Endodermal cell (in vitro differentiated cells): ENCODE results near the gene ZSWIM3. TPM values are rescaled to one million over a fixed set of nuclear protein-coding genes. Genes with fewer than 3 reads are reported as not detected.
"Not testable (repeated sequence)": the region's sequence is repeated elsewhere in the genome, so short reads cannot be mapped to it uniquely, and the experiment has no call there.

Source experiments
- DNase-seq: peaks from one replicate; pipeline ENCODE4 v3.0.0-alpha.2; 2017
- H3K27ac ChIP-seq: 2 replicates; pipeline ENCODE4 v1.5.1; 2013; ENCODE audit warnings: mild to moderate bottlenecking, low read depth, low read length, moderate library complexity
- H3K27me3 ChIP-seq: 2 replicates; pipeline ENCODE4 v1.6.1; 2013; ENCODE audit warnings: mild to moderate bottlenecking, low read length, moderate library complexity; ENCODE audit not compliant: insufficient read depth, control insufficient read depth, poor library complexity, severe bottlenecking
- H3K36me3 ChIP-seq: 2 replicates; pipeline ENCODE4 v1.7.0; 2013; ENCODE audit warnings: mild to moderate bottlenecking, low read length, moderate library complexity; ENCODE audit not compliant: control insufficient read depth, insufficient read depth
- H3K4me1 ChIP-seq: one replicate; pipeline ENCODE4 v1.7.0; 2013; ENCODE audit warnings: low read length; ENCODE audit not compliant: control insufficient read depth, insufficient read depth
- H3K4me3 ChIP-seq: 2 replicates; pipeline ENCODE4 v1.5.1; 2013; ENCODE audit warnings: mild to moderate bottlenecking, low read length, moderate library complexity
- H3K9ac ChIP-seq: 2 replicates; pipeline ENCODE4 v1.6.1; 2013; ENCODE audit warnings: mild to moderate bottlenecking, low read length, moderate library complexity; ENCODE audit not compliant: poor library complexity, severe bottlenecking; ENCODE audit errors: extremely low read depth
- H3K9me3 ChIP-seq: 2 replicates; pipeline ENCODE4 v1.6.1; 2013; ENCODE audit warnings: mild to moderate bottlenecking, low read length, moderate library complexity; ENCODE audit not compliant: control insufficient read depth
- H3K27ac Mint-ChIP-seq: 2 replicates; pipeline ENCODE4 v1.8.0; 2020; ENCODE audit warnings: mixed read lengths
- H3K27me3 Mint-ChIP-seq: 2 replicates; pipeline ENCODE4 v1.8.0; 2021; ENCODE audit warnings: mild to moderate bottlenecking, mixed read lengths; ENCODE audit not compliant: insufficient read depth
- H3K36me3 Mint-ChIP-seq: 2 replicates; pipeline ENCODE4 v1.8.0; 2020; ENCODE audit warnings: low read depth, mixed read lengths
- H3K4me1 Mint-ChIP-seq: 2 replicates; pipeline ENCODE4 v1.8.0; 2020; ENCODE audit warnings: mixed read lengths
- H3K4me3 Mint-ChIP-seq: 2 replicates; pipeline ENCODE4 v1.8.0; 2020; ENCODE audit warnings: mild to moderate bottlenecking, moderate library complexity, mixed read lengths
- H3K9me3 Mint-ChIP-seq: 2 replicates; pipeline ENCODE4 v1.8.0; 2020; ENCODE audit warnings: mild to moderate bottlenecking, mixed read lengths
- CTCF ChIP-seq: fragments of 200-600 bp; sonication (generic); conservative IDR thresholded peaks from 2 replicates; pipeline ENCODE4 v1.5.0; 2021; ENCODE audit warnings: antibody characterized with exemption, mild to moderate bottlenecking
- WGBS, 2 experiments: methylation state at CpG; one replicate each; pipeline versions ENCODE4 v1.1.5 to v1.1.7; 2013; ENCODE audit warnings: missing lambda C conversion rate in 2 of 2, mixed read lengths in 1 of 2; ENCODE audit not compliant: insufficient coverage in 1 of 2, insufficient read length in 1 of 2; 5-methylcytosine and 5-hydroxymethylcytosine counted together
- total RNA-seq, 2 donors: library from RNA; stranded (reverse); fragmentation: NEBNext Ultra II Directional in 1 of 2; extraction: Animal tissue kit (Norgen Biotek cat#: 25700) in 1 of 2; gene quantifications; 2 replicates in 1 of 2; 3 replicates in 1 of 2; pipeline ENCODE4 v1.2.1, GENCODE V29; 2021

The ZSWIM3 gene
- total RNA-seq, 2 donors from 2014 or later = 2.1 to 4.6 TPM

DNA sequence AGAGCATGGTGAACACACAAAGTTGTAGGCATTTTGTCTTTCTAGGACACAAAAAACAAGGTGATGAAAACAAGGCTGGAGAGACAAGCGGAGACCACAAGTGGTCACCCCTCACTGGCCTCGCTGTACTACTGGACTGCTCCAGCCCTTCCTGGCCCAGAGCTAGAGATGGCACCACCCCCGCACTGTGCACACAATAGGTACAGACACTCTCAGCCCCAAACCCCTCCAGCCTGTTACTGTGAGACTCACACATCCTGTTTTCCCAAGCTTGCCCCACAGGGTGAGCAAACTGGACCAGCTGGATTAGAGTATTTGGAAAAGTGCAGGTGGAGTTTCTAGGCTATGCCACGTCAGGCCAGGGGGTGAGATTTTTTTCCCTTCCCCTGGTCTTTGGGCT, 15.2 kb downstream of the ZSWIM3 start:
- H3K9ac ChIP-seq = no peak overlapping the region
- no peak overlapping the region for H3K27ac ChIP-seq
- peaks cover 10% of the 10 kb centered on the region for H3K36me3 ChIP-seq
- no peaks in the 10 kb centered on the region for H3K27me3 Mint-ChIP-seq
- no peak overlapping the region for H3K27ac Mint-ChIP-seq
- no peak overlapping the region for H3K4me3 Mint-ChIP-seq
- peaks cover 18% of the 10 kb centered on the region for H3K4me1 Mint-ChIP-seq
- WGBS, 2 experiments = 88 to 100% methylated on average over 2 to 4 of the region's 4 CpGs
- H3K4me3 ChIP-seq = no peak overlapping the region
- H3K9me3 ChIP-seq = no peaks in the 10 kb centered on the region
- no peak for TF ChIP-seq CTCF
- DNase-seq = no peak
- no peaks in the 10 kb centered on the region for H3K27me3 ChIP-seq
- H3K9me3 Mint-ChIP-seq = no peaks in the 10 kb centered on the region
- peaks cover 5% of the 10 kb centered on the region for H3K36me3 Mint-ChIP-seq
- H3K4me1 ChIP-seq = peaks cover 3% of the 10 kb centered on the region

DNA sequence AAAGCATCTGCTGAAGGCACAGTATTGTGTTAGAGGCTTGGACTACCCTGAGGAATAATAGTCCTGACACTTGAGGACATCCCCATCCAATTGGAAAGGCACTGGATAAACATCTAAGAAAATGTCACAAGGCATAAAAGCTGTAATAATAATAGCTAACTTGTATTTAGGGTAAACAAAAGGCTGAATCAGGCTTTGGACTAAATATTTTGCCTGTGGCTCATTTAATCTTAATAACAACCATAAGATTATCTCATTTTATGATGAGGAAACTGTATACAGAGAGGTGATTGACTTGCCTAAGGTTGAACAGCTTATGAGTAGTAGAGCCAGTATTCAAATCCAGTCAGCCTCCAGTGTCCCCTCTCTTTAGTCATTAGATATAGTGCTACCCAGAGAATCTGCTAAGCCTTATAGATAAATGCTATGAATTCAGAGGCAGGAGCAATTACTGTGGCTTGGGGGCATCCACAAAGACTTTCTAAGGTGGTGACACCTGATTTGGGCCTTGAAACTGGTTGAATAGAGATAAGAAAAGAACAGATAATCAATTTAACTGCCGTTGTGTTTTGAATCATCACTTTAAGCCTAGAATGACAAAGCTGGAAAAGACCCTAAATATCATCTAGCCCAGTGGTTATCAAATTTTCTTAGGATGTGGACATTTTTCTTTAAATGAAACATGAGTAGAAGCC, 16.1 kb downstream of the ZSWIM3 start:
- H3K36me3 ChIP-seq = peaks cover 16% of the 10 kb centered on the region
- no peaks in the 10 kb centered on the region for H3K27me3 ChIP-seq
- Mint-ChIP-seq H3K9me3 (no peaks in the 10 kb centered on the region), H3K27me3 (no peaks in the 10 kb centered on the region), H3K4me1 (peaks cover 18% of the 10 kb centered on the region), H3K27ac (no peak overlapping the region), H3K4me3 (no peak overlapping the region), H3K36me3 (peaks cover 5% of the 10 kb centered on the region)
- no peak overlapping the region for H3K4me3 ChIP-seq
- TF ChIP-seq CTCF = no peak
- peaks cover 3% of the 10 kb centered on the region for H3K4me1 ChIP-seq
- WGBS, 2 experiments = 77 to 91% methylated on average over 1 of the region's 1 CpG
- H3K9ac ChIP-seq = no peak overlapping the region
- H3K27ac ChIP-seq = no peak overlapping the region
- no peaks in the 10 kb centered on the region for H3K9me3 ChIP-seq
- no peak for DNase-seq

GRCh38 chr20:45874104-45874481, 16.7 kb downstream of the ZSWIM3 start:
- H3K36me3 ChIP-seq = peaks cover 16% of the 10 kb centered on the region
- not testable (repeated sequence) for H3K9ac ChIP-seq, H3K27ac Mint-ChIP-seq, H3K27me3 ChIP-seq, H3K27ac ChIP-seq, H3K4me1 ChIP-seq, H3K9me3 Mint-ChIP-seq, H3K27me3 Mint-ChIP-seq, DNase-seq, H3K4me3 Mint-ChIP-seq, H3K36me3 Mint-ChIP-seq, H3K4me3 ChIP-seq, H3K9me3 ChIP-seq
- peaks cover 18% of the 10 kb centered on the region for H3K4me1 Mint-ChIP-seq
- 89 to 96% methylated on average over 9 to 10 of the region's 10 CpGs for WGBS, 2 experiments

DNA sequence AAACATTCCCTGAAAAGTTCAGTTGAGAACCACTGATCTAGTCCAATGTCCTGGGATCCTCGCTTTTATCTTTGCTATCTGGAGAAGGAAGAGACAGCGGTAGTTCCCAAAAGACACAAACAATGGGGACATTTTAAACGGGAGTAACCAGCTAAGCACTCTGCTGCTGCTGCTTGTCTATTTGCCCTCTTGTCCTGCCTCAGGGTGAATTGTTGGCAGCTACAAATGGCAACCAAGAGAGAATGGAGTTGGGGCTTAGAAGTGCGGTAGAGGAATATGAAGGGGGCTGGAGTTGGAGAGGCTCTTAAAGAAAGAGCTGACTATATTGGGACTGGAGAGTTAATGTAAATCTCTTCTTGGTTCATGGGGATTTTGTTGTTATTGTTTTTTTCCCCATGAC, 17.2 kb downstream of the ZSWIM3 start:
- no peak overlapping the region for H3K4me3 Mint-ChIP-seq
- 85 to 89% methylated on average over 4 of the region's 4 CpGs for WGBS, 2 experiments
- peaks cover 18% of the 10 kb centered on the region for H3K4me1 Mint-ChIP-seq
- H3K4me3 ChIP-seq = no peak overlapping the region
- DNase-seq = no peak
- H3K27ac ChIP-seq = no peak overlapping the region
- peaks cover 16% of the 10 kb centered on the region for H3K36me3 ChIP-seq
- no peaks in the 10 kb centered on the region for H3K27me3 ChIP-seq
- H3K9me3 ChIP-seq = no peaks in the 10 kb centered on the region
- no peak for TF ChIP-seq CTCF
- no peak overlapping the region for H3K9ac ChIP-seq
- H3K9me3 Mint-ChIP-seq = no peaks in the 10 kb centered on the region
- H3K4me1 ChIP-seq = peaks cover 3% of the 10 kb centered on the region
- no peak overlapping the region for H3K27ac Mint-ChIP-seq
- no peaks in the 10 kb centered on the region for H3K27me3 Mint-ChIP-seq
- H3K36me3 Mint-ChIP-seq = peaks cover 5% of the 10 kb centered on the region
